Hepatocyte (in vitro differentiated cells): ENCODE measurements around the gene CTNNA3.

Experiments used
- EZH2phosphoT487 ChIP-seq: fragments of 200-600 bp; sonication (generic); IDR thresholded peaks from one replicate; pipeline ENCODE4 v1.6.1; 2018; ENCODE audit warnings: antibody characterized with exemption, mild to moderate bottlenecking, low read depth, moderate library complexity; ENCODE audit not compliant: unreplicated experiment, severe bottlenecking
- TF ChIP-seq, protein P1 (sequence below): fragments of 200-600 bp; sonication (generic); IDR thresholded peaks from 2 replicates; pipeline ENCODE4 v1.5.1; 2016; ENCODE audit warnings: antibody characterized with exemption, mild to moderate bottlenecking; ENCODE audit not compliant: poor library complexity

- TF ChIP-seq, protein P1, sequence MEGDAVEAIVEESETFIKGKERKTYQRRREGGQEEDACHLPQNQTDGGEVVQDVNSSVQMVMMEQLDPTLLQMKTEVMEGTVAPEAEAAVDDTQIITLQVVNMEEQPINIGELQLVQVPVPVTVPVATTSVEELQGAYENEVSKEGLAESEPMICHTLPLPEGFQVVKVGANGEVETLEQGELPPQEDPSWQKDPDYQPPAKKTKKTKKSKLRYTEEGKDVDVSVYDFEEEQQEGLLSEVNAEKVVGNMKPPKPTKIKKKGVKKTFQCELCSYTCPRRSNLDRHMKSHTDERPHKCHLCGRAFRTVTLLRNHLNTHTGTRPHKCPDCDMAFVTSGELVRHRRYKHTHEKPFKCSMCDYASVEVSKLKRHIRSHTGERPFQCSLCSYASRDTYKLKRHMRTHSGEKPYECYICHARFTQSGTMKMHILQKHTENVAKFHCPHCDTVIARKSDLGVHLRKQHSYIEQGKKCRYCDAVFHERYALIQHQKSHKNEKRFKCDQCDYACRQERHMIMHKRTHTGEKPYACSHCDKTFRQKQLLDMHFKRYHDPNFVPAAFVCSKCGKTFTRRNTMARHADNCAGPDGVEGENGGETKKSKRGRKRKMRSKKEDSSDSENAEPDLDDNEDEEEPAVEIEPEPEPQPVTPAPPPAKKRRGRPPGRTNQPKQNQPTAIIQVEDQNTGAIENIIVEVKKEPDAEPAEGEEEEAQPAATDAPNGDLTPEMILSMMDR, result no peak
- TF ChIP-seq EZH2phosphoT487, result no peak
Measured at GRCh38 chr10:67151471-67151870, 544.5 kb downstream of the CTNNA3 start.
